A549 (cell line): ENCODE measurements around the gene MYH7B. TPM values are rescaled to one million over a fixed set of nuclear protein-coding genes. Genes with fewer than 3 reads are reported as not detected.

Experiments
- ATAC-seq, 2 experiments: fragments of 200-7000 bp in 1 of 2; fragments of >200 bp in 1 of 2; cut with Nextera tagmentation in 1 of 2; cut with Tn5 transposase in 1 of 2; 3 replicates each; pipeline versions ENCODE4 v1.8.0 to v1.9.1; 2018 to 2020; ENCODE audit warnings: mild to moderate bottlenecking in 1 of 2, moderate library complexity in 1 of 2
- CTCF ChIA-PET: fragments of 300-600 bp; sonication (Branson Sonifier 250); formaldehyde crosslinking; extraction: SDS; loops from one replicate; lab custom pipeline; 2021; ENCODE audit warnings: antibody characterized with exemption, inconsistent platforms; lab: Yijun Ruan, JAX
- POLR2A ChIA-PET: fragments of 350-600 bp; formaldehyde crosslinking; extraction: SDS; loops from one replicate; lab custom pipeline; 2021; ENCODE audit warnings: antibody characterized with exemption, inconsistent platforms; lab: Yijun Ruan, JAX
- DNase-seq, 2 experiments: peaks; one replicate each; pipeline versions ENCODE4 v3.0.0 to v3.0.0-alpha.2; 2011 to 2016; ENCODE audit warnings: low read depth in 1 of 2, low spot score in 1 of 2
- FAIRE-seq: peaks from 2 replicates; lab custom pipeline; 2011; peaks lifted over from hg19 to GRCh38; lab: Jason Lieb, UNC
- H3K27ac ChIP-seq, 2 experiments: fragments of >200 bp; sonication (Bioruptor Twin); formaldehyde crosslinking; 3 replicates each; pipeline ENCODE4 v1.5.1; 2016 to 2017
- H3K4me1 ChIP-seq: fragments of >200 bp; sonication (Bioruptor Twin); formaldehyde crosslinking; 3 replicates; pipeline ENCODE4 v1.6.1; 2016
- H3K4me2 ChIP-seq: fragments of >200 bp; sonication (Bioruptor Twin); formaldehyde crosslinking; 3 replicates; pipeline ENCODE4 v1.6.1; 2016
- H3K4me3 ChIP-seq: fragments of >200 bp; sonication (Bioruptor Twin); formaldehyde crosslinking; 3 replicates; pipeline ENCODE4 v1.5.1; 2016
- H3K9me3 ChIP-seq: fragments of >200 bp; sonication (Bioruptor Twin); formaldehyde crosslinking; 3 replicates; pipeline ENCODE4 v1.6.1; 2016
- BHLHE40 ChIP-seq: IDR thresholded peaks from 2 replicates; pipeline ENCODE4 v1.6.1; 2012; ENCODE audit warnings: low read depth, low read length, inconsistent platforms
- CBX2 ChIP-seq: fragments of 200-600 bp; sonication (generic); IDR thresholded peaks from 2 replicates; pipeline ENCODE4 v1.6.1; 2016; ENCODE audit warnings: low read depth, mild to moderate bottlenecking, borderline replicate concordance
- CBX8 ChIP-seq: fragments of 200-600 bp; sonication (generic); IDR thresholded peaks from 2 replicates; pipeline ENCODE4 v1.6.1; 2016
- EHF ChIP-seq: fragments of 250-450 bp; sonication (Bioruptor Pico); IDR thresholded peaks from 2 replicates; pipeline ENCODE4 v1.5.0; 2020; ENCODE audit warnings: mild to moderate bottlenecking
- EHMT2 ChIP-seq: fragments of 200-600 bp; sonication (generic); IDR thresholded peaks from 2 replicates; pipeline ENCODE4 v1.6.1; 2016; ENCODE audit warnings: antibody characterized with exemption, low read depth, mild to moderate bottlenecking, moderate library complexity
- ELK1 ChIP-seq: fragments of 150-350 bp; IDR thresholded peaks from 2 replicates; pipeline ENCODE4 v1.6.1; 2014; ENCODE audit warnings: low read depth, mild to moderate bottlenecking, low read length
- ESRRA ChIP-seq: fragments of 150-350 bp; IDR thresholded peaks from 2 replicates; pipeline ENCODE4 v1.6.1; 2014; ENCODE audit warnings: mild to moderate bottlenecking, low read length, borderline replicate concordance
- FOSL2 ChIP-seq, 2 experiments: fragments of 450-650 bp in 1 of 2; fragments of >200 bp in 1 of 2; sonication (Bioruptor Twin) in 1 of 2; formaldehyde crosslinking; IDR thresholded peaks; 2 replicates each; pipeline versions ENCODE4 v1.5.0 to v1.6.1; 2016 to 2020; ENCODE audit warnings: mild to moderate bottlenecking in 1 of 2, moderate library complexity in 1 of 2
- FOXS1 ChIP-seq: fragments of 250-450 bp; sonication (Bioruptor Pico); IDR thresholded peaks from 2 replicates; pipeline ENCODE4 v1.5.0; 2020; ENCODE audit warnings: mild to moderate bottlenecking, moderate library complexity
- GATA3 ChIP-seq: IDR thresholded peaks from 2 replicates; pipeline ENCODE4 v1.6.1; 2012; ENCODE audit warnings: borderline replicate concordance
- HES2 ChIP-seq: fragments of >200 bp; sonication (Bioruptor Twin); formaldehyde crosslinking; IDR thresholded peaks from 2 replicates; pipeline ENCODE4 v1.6.1; 2016
- HEYL ChIP-seq: fragments of 250-450 bp; sonication (Bioruptor Pico); IDR thresholded peaks from 2 replicates; pipeline ENCODE4 v1.8.0; 2021; ENCODE audit warnings: mild to moderate bottlenecking, moderate library complexity
- HMGXB4 ChIP-seq: fragments of 250-450 bp; sonication (Bioruptor Pico); IDR thresholded peaks from 2 replicates; pipeline ENCODE4 v1.5.0; 2021; ENCODE audit warnings: mild to moderate bottlenecking, moderate library complexity, borderline replicate concordance
- HOXB5 ChIP-seq: fragments of 250-450 bp; sonication (Bioruptor Pico); IDR thresholded peaks from 2 replicates; pipeline ENCODE4 v1.5.0; 2020; ENCODE audit warnings: mild to moderate bottlenecking, moderate library complexity
- MAFK ChIP-seq: fragments of 450-650 bp; IDR thresholded peaks from 2 replicates; pipeline ENCODE4 v1.6.1; 2014; ENCODE audit not compliant: partially characterized antibody
- MAZ ChIP-seq: fragments of 150-350 bp; IDR thresholded peaks from 2 replicates; pipeline ENCODE4 v1.6.1; 2014; ENCODE audit warnings: antibody characterized with exemption, low read depth, low read length, borderline replicate concordance
- PHF8 ChIP-seq: fragments of 200-600 bp; sonication (generic); IDR thresholded peaks from 2 replicates; pipeline ENCODE4 v1.6.1; 2016; ENCODE audit warnings: low read depth, mild to moderate bottlenecking, antibody characterized with exemption, moderate library complexity, borderline replicate concordance
- POLR2AphosphoS2 ChIP-seq: conservative IDR thresholded peaks from 2 replicates; pipeline ENCODE4 v1.6.1; 2012; ENCODE audit warnings: low read length, improper control_type of control experiment, inconsistent platforms
- RARB ChIP-seq: fragments of 250-450 bp; sonication (Bioruptor Pico); IDR thresholded peaks from 2 replicates; pipeline ENCODE4 v1.8.0; 2021; ENCODE audit warnings: mild to moderate bottlenecking, moderate library complexity
- SMC3 ChIP-seq: fragments of >200 bp; sonication (Bioruptor Twin); formaldehyde crosslinking; IDR thresholded peaks from 3 replicates; pipeline ENCODE4 v1.6.1; 2018; ENCODE audit warnings: inconsistent platforms
- TFCP2L1 ChIP-seq: fragments of 250-450 bp; sonication (Bioruptor Pico); IDR thresholded peaks from 2 replicates; pipeline ENCODE4 v1.5.0; 2021; ENCODE audit warnings: mild to moderate bottlenecking
- ZC3H11A ChIP-seq: fragments of 450-650 bp; IDR thresholded peaks from 2 replicates; pipeline ENCODE4 v1.6.1; 2014; ENCODE audit warnings: antibody characterized with exemption, mild to moderate bottlenecking
- ZSCAN20 ChIP-seq: fragments of 250-450 bp; sonication (Bioruptor Pico); IDR thresholded peaks from 2 replicates; pipeline ENCODE4 v1.8.0; 2022; ENCODE audit warnings: mild to moderate bottlenecking, moderate library complexity
- WGBS: methylation state at CpG from one replicate; pipeline ENCODE4 v1.1.6; 2017; ENCODE audit errors: missing lambda C conversion rate; 5-methylcytosine and 5-hydroxymethylcytosine counted together
- polyA plus RNA-seq, 4 experiments: library from polyadenylated mRNA; depleted of rRNA in 3 of 4; stranded (reverse); fragments of >200 nt; fragmentation: RNase III in 1 of 4; extraction: RNeasy Plus Mini Kit Qiagen cat#74134 plus additional on column Dnase treatment in 1 of 4; gene quantifications; 2 replicates in 3 of 4; 3 replicates in 1 of 4; pipeline ENCODE4 v1.2.3, GENCODE V29; 2011 to 2017

Gene MYH7B
- polyA plus RNA-seq, 2 of the 4 experiments (the other 2 are of a cell fraction): 0.03 to 0.23 TPM

- WGBS: 47% methylated on average over 4 of the region's 4 CpGs
- ATAC-seq: no peak
- ChIA-PET POLR2A (no interaction called here), CTCF (interaction anchor here (0.7 to 2.1 kb wide), 5 partner anchors 12 to 289 kb away, joined by 4 to 9 read pairs (median 4); no protein-coding TSS in a partner anchor)
- Histone ChIP-seq H3K4me1 (no peaks in the 10 kb centered on the region), H3K9me3 (no peaks in the 10 kb centered on the region), H3K4me2 (no peak overlapping the region), H3K4me3 (no peak overlapping the region), H3K27ac (no peak overlapping the region)
- FAIRE-seq: no peak
- TF ChIP-seq CBX2 (no peak), GATA3 (no peak)
- DNase-seq: no peak
These were observed 18.6 kb downstream of the MYH7B start for GRCh38 chr20:34974246-34974645.

DNA sequence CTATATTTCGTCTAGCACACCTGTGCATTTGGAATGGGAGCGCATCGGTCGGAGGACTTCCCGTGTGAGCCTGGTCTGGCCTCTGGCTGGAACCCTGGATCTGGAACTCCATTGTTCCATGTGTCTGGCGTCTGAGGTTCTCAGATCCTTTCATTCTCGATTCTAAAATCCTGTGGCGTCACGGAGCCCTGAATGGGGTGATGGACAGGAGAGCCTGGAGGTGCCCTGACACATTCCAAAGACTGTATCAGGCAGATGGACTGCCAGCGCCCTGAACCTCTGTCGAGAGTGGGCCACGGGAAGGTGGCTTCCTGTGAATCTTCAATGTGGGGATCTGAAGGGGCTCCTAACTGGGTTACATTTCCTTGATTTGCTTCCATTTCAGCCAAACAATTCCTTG, 20.6 kb downstream of the MYH7B start:
- no peak overlapping the region for H3K27ac ChIP-seq
- H3K9me3 ChIP-seq: no peaks in the 10 kb centered on the region
- H3K4me3 ChIP-seq: no peak overlapping the region
- TF ChIP-seq EHF (CRISPR knock-in tag) (no peak), PHF8 (no peak), TFCP2L1 (CRISPR knock-in tag) (no peak), BHLHE40 (no peak), HES2 (no peak), EHMT2 (no peak)
- no peak overlapping the region for H3K4me2 ChIP-seq
- no peak for DNase-seq
- POLR2A ChIA-PET: no interaction called here
- 57% methylated on average over 12 of the region's 12 CpGs for WGBS
- no peaks in the 10 kb centered on the region for H3K4me1 ChIP-seq
- FAIRE-seq: no peak
- CTCF ChIA-PET: no interaction called here
- ATAC-seq: no peak

DNA sequence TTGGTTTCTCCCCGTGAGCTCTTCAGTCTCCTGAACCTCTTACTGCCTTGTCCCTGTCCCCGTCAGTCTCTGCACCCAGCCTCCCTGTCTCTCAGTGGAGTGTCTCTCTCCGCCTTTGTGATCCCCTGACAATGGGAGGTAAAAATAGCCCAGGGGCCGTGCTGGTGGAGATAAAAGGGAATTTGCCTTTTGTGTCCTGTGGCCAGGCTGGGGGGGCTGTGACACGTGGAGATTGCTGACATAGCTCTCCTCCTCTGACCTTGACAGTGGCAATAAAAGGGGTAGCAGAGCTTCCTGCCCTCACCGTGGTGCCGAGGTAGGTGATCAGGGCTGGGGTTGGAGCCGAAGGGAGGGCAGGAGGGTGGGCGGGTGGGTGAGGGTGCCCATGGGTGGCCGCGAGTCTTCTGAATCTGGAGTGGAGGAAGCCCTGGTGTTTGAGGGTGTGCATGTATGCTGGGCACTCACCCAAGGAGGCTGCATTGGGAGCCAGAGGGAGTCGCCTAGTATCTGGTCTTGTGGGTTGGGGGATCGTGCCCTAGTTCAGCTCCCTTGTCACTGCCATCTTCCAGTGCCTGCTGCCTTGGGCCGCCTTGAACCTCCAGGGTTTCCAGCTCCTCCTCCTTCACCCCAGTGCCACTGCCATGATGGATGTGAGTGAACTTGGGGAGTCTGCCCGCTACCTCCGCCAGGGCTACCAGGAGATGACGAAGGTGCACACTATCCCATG, 21.9 kb downstream of the MYH7B start:
- Histone ChIP-seq H3K4me1 (no peaks in the 10 kb centered on the region), H3K9me3 (no peaks in the 10 kb centered on the region), H3K27ac (no peak overlapping the region)
- 62% methylated on average over 13 of the region's 17 CpGs for WGBS
- CTCF ChIA-PET: interaction anchor here (0.8 to 1.1 kb wide), 4 partner anchors 8 to 105 kb away, joined by 3 to 4 read pairs (median 3); partner anchors contain the start of gene GGT7
- FAIRE-seq: no peak
- TF ChIP-seq MAFK (no peak), SMC3 (no peak), HOXB5 (CRISPR knock-in tag) (no peak), HMGXB4 (CRISPR knock-in tag) (no peak), FOXS1 (no peak), GATA3 (no peak), FOSL2 (IDR thresholded peaks at IDR 0.05) (no peak), FOSL2 (CRISPR knock-in tag; IDR thresholded peaks at IDR 0.05) (no peak), CBX8 (no peak), ELK1 (no peak), ESRRA (no peak), ZSCAN20 (CRISPR knock-in tag) (no peak), POLR2AphosphoS2 (no peak), ZC3H11A (no peak), HEYL (no peak), RARB (CRISPR knock-in tag) (no peak), MAZ (no peak)
- TF ChIP-seq, all 56 proteins: peak for 0
- DNase-seq (no peak), ATAC-seq (no peak)
- Histone ChIP-seq H3K4me3 (no peak overlapping the region), H3K4me2 (no peak overlapping the region)
- POLR2A ChIA-PET: no interaction called here
